A673 (cell line): ENCODE data around the gene CYSTM1. TPM values are rescaled to one million over a fixed set of nuclear protein-coding genes. Genes with fewer than 3 reads are reported as not detected.

Experiments
- BruUV-seq: library from RNA; stranded (reverse); fragments of 400-500 nt; replicated peaks from 2 replicates; lab custom pipeline; 2021; lab: Mats Ljungman, UMichigan
- CTCF ChIA-PET: fragments of 300-600 bp; sonication (Branson Sonifier 250); formaldehyde crosslinking; loops from one replicate; lab custom pipeline; 2022; ENCODE audit warnings: antibody characterized with exemption; lab: Charles Lee
- POLR2A ChIA-PET: fragments of 300-600 bp; sonication (Branson Sonifier 250); formaldehyde crosslinking; loops from one replicate; lab custom pipeline; 2022; ENCODE audit warnings: antibody characterized with exemption; ENCODE audit not compliant: low non-redundant PET; lab: Charles Lee
- DNase-seq: peaks from one replicate; pipeline ENCODE4 v3.0.0-alpha.2; 2015; ENCODE audit warnings: low spot score
- H3K27ac ChIP-seq: fragments of 200-600 bp; sonication (generic); 2 replicates; pipeline ENCODE4 v1.5.1; 2016; ENCODE audit warnings: mixed run types, low read depth, mild to moderate bottlenecking, mixed read lengths, antibody characterized with exemption, low read length; ENCODE audit not compliant: poor library complexity, severe bottlenecking
- H3K27me3 ChIP-seq: fragments of 200-600 bp; sonication (generic); replicated peaks from 2 replicates; pipeline ENCODE4 v1.6.1; 2017; ENCODE audit warnings: mixed run types, low read depth, mild to moderate bottlenecking, mixed read lengths, antibody characterized with exemption, low read length; ENCODE audit not compliant: insufficient read depth, poor library complexity
- H3K36me3 ChIP-seq: fragments of 200-600 bp; sonication (generic); 2 replicates; pipeline ENCODE4 v1.6.1; 2016; ENCODE audit warnings: mixed run types, mild to moderate bottlenecking, mixed read lengths, antibody characterized with exemption, low read length; ENCODE audit not compliant: insufficient read depth, poor library complexity, severe bottlenecking
- H3K4me1 ChIP-seq: fragments of 200-600 bp; sonication (generic); 2 replicates; pipeline ENCODE4 v1.6.1; 2017; ENCODE audit warnings: mixed run types, mild to moderate bottlenecking, mixed read lengths, antibody characterized with exemption, low read length; ENCODE audit not compliant: insufficient read depth, poor library complexity, severe bottlenecking
- H3K4me3 ChIP-seq: fragments of 200-600 bp; sonication (generic); 2 replicates; pipeline ENCODE4 v1.5.1; 2016; ENCODE audit warnings: low read depth, mixed run types, mild to moderate bottlenecking, mixed read lengths, low read length; ENCODE audit not compliant: poor library complexity, severe bottlenecking
- H3K9me3 ChIP-seq: fragments of 200-600 bp; sonication (generic); 2 replicates; pipeline ENCODE4 v1.6.1; 2016; ENCODE audit warnings: mixed run types, low read depth, mild to moderate bottlenecking, mixed read lengths, antibody characterized with exemption, low read length; ENCODE audit not compliant: poor library complexity, severe bottlenecking
- EZH2 ChIP-seq: fragments of 200-600 bp; sonication (generic); IDR thresholded peaks from 2 replicates; pipeline ENCODE4 v1.6.1; 2017; ENCODE audit warnings: borderline replicate concordance, low read depth, mild to moderate bottlenecking, mixed read lengths, antibody characterized with exemption, low read length; ENCODE audit not compliant: poor library complexity, severe bottlenecking
- intact Hi-C: fragments of 100-400 bp; cut with micrococcal nuclease; formaldehyde crosslinking; loops from one replicate; pipeline ENCODE4 v1.10.0; 2022; ENCODE audit not compliant: unreplicated experiment
- total RNA-seq: library from RNA; stranded (reverse); gene quantifications from 2 replicates; pipeline ENCODE4 v1.2.3, GENCODE V29; 2021
- TF ChIP-seq, protein P1 (sequence below): fragments of 300-800, 200-600 bp; sonication (generic); conservative IDR thresholded peaks from 2 replicates; pipeline ENCODE4 v1.5.1; 2017; ENCODE audit warnings: low read depth, mild to moderate bottlenecking, antibody characterized with exemption, low read length, moderate library complexity, mixed read lengths

Gene CYSTM1
- total RNA-seq, 1 experiment from 2014 or later = 35.5 TPM

DNA sequence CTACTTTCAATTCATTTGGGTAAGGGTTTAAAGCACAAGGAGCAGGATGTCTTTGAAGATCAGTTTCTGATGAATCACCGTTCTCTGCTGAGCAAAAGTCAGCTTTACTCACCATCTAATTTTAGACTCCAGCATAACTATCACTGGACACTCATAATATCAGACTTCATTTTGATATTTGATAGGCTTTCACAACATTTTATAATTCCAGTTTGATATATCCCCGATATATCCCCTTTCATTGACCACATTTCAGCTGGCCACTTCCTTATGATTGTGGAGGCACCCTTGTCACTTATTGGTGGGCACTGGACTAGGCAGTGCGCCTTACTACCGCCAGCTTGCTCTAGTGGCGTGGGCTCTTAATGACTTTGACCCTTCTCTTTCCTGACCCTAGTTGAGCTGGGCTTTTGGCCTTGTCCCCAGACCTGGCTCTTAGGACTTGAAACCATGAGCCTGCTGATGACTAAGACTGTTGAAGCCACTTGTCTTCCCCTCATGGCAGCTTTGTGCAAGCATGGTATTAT lies 46.8 kb downstream of the CYSTM1 start:
- no peaks in the 10 kb centered on the region for H3K27me3 ChIP-seq
- no TSS peak for BruUV-seq
- intact Hi-C loops = no loop called here
- no peak overlapping the region for H3K4me3 ChIP-seq
- ChIA-PET CTCF (no interaction called here), POLR2A (no interaction called here)
- H3K27ac ChIP-seq = no peak overlapping the region
- no peak for DNase-seq
- H3K4me1 ChIP-seq = peaks cover 14% of the 10 kb centered on the region
- no peaks in the 10 kb centered on the region for H3K9me3 ChIP-seq
- TF ChIP-seq, protein P1, sequence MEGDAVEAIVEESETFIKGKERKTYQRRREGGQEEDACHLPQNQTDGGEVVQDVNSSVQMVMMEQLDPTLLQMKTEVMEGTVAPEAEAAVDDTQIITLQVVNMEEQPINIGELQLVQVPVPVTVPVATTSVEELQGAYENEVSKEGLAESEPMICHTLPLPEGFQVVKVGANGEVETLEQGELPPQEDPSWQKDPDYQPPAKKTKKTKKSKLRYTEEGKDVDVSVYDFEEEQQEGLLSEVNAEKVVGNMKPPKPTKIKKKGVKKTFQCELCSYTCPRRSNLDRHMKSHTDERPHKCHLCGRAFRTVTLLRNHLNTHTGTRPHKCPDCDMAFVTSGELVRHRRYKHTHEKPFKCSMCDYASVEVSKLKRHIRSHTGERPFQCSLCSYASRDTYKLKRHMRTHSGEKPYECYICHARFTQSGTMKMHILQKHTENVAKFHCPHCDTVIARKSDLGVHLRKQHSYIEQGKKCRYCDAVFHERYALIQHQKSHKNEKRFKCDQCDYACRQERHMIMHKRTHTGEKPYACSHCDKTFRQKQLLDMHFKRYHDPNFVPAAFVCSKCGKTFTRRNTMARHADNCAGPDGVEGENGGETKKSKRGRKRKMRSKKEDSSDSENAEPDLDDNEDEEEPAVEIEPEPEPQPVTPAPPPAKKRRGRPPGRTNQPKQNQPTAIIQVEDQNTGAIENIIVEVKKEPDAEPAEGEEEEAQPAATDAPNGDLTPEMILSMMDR = no peak
- TF ChIP-seq EZH2 = no peak
- H3K36me3 ChIP-seq = no peaks in the 10 kb centered on the region

DNA sequence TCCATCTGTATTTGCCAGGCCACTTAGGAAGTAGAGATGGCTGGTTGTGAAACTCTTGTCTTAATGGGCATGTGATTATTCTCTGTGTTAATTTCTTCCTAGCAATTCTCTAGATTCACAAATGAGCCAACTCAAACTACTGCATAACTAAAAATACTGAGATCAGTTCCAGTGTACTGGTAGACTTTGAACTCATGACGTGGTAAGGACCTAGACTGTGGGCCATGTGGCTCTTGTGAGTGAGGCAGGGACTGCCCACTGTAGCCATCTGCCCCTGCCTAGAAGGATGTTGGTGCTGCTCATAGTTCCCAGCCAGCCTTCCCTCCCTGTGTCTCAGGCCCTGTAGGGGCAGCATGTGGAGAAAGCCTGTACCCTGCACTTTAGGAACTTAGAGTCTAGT lies 47.4 kb downstream of the CYSTM1 start:
- Histone ChIP-seq H3K27ac (no peak overlapping the region), H3K27me3 (no peaks in the 10 kb centered on the region), H3K4me1 (peaks cover 14% of the 10 kb centered on the region), H3K9me3 (no peaks in the 10 kb centered on the region), H3K4me3 (no peak overlapping the region), H3K36me3 (no peaks in the 10 kb centered on the region)
- BruUV-seq = no TSS peak
- POLR2A ChIA-PET = no interaction called here
- CTCF ChIA-PET = no interaction called here
- intact Hi-C loops = no loop called here
- DNase-seq = no peak
- TF ChIP-seq EZH2 = no peak
- TF ChIP-seq, protein P1 = no peak

DNA sequence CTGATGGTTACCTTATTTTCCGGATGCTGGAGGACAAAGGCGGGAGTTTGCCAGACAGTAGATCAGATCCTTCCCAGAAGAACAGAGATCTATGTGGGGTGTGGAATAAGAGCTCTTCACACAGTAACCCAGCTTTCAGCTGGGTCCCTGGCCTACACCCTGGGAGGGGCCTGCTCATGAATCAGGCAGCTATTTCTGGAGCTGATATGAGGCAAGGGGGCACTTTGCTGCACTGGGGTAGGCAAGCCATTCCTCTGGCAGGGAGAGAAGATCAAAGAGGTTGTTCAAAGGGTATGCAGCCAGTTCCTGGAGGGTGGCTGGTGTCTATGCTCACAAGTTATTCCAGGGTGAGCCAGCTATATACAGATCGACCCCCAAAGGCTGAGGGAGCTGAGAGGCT lies 48.6 kb downstream of the CYSTM1 start:
- Histone ChIP-seq H3K27ac (no peak overlapping the region), H3K36me3 (no peaks in the 10 kb centered on the region), H3K4me3 (no peak overlapping the region), H3K9me3 (no peaks in the 10 kb centered on the region), H3K27me3 (no peaks in the 10 kb centered on the region), H3K4me1 (peaks cover 14% of the 10 kb centered on the region)
- CTCF ChIA-PET = no interaction called here
- DNase-seq = no peak
- intact Hi-C loops = no loop called here
- POLR2A ChIA-PET = no interaction called here
- TF ChIP-seq, protein P1 = no peak
- TF ChIP-seq EZH2 = no peak
- BruUV-seq = no TSS peak
